Measurements from ENCODE around the gene UGT1A9.

DNA sequence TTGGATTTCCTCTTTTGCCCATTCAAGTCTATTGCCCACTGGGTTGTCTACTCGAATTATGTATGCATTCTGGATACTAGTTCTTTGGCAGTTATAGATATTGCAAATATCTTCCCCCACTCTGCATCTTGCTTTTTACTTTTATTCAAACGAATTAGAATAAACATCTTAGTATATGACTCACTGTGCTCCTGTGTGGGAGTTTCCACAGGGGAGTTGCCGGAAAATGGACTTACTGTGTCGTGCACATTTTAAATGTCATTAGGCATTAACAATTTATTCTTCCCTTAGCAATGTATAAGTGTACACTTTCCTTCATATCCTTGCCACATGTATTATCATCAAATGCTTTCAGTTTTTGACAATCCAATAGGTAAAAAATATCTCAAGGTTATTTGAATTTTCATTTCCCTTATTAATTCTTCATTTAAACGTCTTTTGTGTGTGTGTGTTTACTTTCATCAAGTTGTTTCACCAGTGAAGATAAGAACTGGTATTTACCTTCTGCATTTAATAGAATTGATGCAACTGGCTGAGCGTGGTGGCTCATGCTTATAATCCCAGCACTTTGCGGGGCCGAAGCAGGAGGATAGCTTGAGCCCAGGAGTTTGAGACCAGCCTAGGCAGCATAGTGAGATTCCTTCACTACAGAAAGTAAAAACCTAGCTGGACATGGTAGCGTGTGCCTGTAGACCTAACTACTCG lies 36.4 kb downstream of the UGT1A9 start:
- TF ChIP-seq, protein P1, sequence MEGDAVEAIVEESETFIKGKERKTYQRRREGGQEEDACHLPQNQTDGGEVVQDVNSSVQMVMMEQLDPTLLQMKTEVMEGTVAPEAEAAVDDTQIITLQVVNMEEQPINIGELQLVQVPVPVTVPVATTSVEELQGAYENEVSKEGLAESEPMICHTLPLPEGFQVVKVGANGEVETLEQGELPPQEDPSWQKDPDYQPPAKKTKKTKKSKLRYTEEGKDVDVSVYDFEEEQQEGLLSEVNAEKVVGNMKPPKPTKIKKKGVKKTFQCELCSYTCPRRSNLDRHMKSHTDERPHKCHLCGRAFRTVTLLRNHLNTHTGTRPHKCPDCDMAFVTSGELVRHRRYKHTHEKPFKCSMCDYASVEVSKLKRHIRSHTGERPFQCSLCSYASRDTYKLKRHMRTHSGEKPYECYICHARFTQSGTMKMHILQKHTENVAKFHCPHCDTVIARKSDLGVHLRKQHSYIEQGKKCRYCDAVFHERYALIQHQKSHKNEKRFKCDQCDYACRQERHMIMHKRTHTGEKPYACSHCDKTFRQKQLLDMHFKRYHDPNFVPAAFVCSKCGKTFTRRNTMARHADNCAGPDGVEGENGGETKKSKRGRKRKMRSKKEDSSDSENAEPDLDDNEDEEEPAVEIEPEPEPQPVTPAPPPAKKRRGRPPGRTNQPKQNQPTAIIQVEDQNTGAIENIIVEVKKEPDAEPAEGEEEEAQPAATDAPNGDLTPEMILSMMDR (IDR thresholded peaks at IDR 0.05; ENCODE audit: low read length): no peak
- TF ChIP-seq EZH2phosphoT487 (IDR thresholded peaks at IDR 0.05; ENCODE audit: low read length): no peak
- no peak for TF ChIP-seq EZH2 (optimal IDR thresholded peaks at IDR 0.05; ENCODE audit: low read depth, low read length)

Data from MM.1S (cell line).